ENCODE results near the gene TMEM269. TPM values are rescaled to one million over a fixed set of nuclear protein-coding genes. Genes with fewer than 3 reads are reported as not detected.

The TMEM269 gene
- total RNA-seq, 1 donor from 2014 or later: 0.52 TPM

DNA sequence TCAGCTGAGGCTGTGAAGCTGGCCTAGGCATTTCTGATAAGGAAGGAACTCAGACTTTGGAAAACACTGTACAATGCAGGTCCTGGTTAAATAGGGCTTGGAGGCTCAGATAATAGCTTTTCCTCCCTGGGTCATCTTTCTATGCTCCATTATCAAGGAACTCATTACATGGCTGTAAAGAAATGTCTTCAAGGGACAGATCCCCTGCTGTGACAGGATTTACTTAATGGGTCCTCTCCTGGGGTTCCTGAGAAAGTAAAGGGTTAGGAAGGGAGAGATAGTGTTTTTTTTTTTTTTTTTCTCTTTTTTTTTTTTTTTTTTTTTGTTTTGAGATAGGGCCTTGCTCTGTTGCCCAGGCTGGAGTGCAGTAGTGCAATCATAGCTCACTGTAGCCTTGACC lies 46.5 kb downstream of the TMEM269 start:
- Histone ChIP-seq H3K9ac (ENCODE audit: low read depth in 1 of 3, low read length in 3 of 3) (no peak overlapping the region), H3K27ac (ENCODE audit: low read depth, low read length) (no peak overlapping the region), H3K4me1 (ENCODE audit: control insufficient read depth in 3 of 3, insufficient read depth in 3 of 3, low read length in 3 of 3) (no peaks in the 10 kb centered on the region), H3K27me3 (ENCODE audit: control insufficient read depth in 3 of 3, insufficient read depth in 3 of 3, low read length in 3 of 3) (no peaks in the 10 kb centered on the region), H3K9me3 (ENCODE audit: control insufficient read depth in 3 of 3, low read length in 3 of 3) (no peaks in the 10 kb centered on the region), H3K4me3 (ENCODE audit: low read length in 3 of 3) (no peak overlapping the region), H3K36me3 (ENCODE audit: control insufficient read depth in 3 of 3, insufficient read depth in 3 of 3, low read length in 3 of 3) (peaks cover 5 to 19% (median 7%) of the 10 kb centered on the region in 3 donors)

DNA sequence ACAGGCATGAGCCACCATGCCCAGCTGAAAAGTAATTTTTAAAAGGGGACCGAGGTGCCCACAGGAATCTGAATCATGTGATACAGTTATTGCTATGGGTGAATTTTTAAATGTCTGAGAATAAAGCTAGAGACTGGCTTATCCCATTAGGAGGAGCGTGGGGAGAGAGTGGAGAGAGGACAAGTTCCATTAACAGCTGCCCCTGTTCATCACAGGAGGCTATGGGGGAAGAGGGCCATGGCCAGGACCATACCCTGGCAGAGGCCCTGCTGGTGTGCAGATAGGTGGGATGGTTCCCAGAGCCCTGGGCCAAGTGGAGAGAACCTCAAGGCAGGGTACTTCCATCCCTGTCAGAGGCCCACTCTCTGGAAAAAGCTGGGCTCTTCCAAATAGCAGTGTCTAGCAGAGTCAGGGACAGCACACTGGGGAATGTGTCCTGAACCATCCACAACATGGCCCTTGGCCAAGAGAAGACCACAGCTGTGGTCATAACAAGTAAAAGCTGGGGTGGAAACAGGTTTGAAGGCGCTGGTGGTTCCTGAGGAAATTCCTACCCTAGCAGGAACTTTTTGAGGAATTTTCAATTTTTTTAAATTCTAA lies 48.0 kb downstream of the TMEM269 start:
- Histone ChIP-seq H3K4me1 (ENCODE audit: control insufficient read depth in 3 of 3, insufficient read depth in 3 of 3, low read length in 3 of 3) (no peaks in the 10 kb centered on the region), H3K36me3 (ENCODE audit: control insufficient read depth in 3 of 3, insufficient read depth in 3 of 3, low read length in 3 of 3) (peaks cover 5 to 19% (median 7%) of the 10 kb centered on the region in 3 donors), H3K9me3 (ENCODE audit: control insufficient read depth in 3 of 3, low read length in 3 of 3) (no peaks in the 10 kb centered on the region), H3K9ac (ENCODE audit: low read depth in 1 of 3, low read length in 3 of 3) (no peak overlapping the region), H3K27me3 (ENCODE audit: control insufficient read depth in 3 of 3, insufficient read depth in 3 of 3, low read length in 3 of 3) (no peaks in the 10 kb centered on the region), H3K27ac (ENCODE audit: low read depth, low read length) (no peak overlapping the region), H3K4me3 (ENCODE audit: low read length in 3 of 3) (no peak overlapping the region)

GRCh38 chr1:42833981-42834380 lies 49.2 kb downstream of the TMEM269 start:
- no peak overlapping the region for H3K9ac ChIP-seq (ENCODE audit: low read depth in 1 of 3, low read length in 3 of 3)
- peaks cover 7 to 24% (median 8%) of the 10 kb centered on the region in 3 donors for H3K36me3 ChIP-seq (ENCODE audit: control insufficient read depth in 3 of 3, insufficient read depth in 3 of 3, low read length in 3 of 3)
- H3K27me3 ChIP-seq (ENCODE audit: control insufficient read depth in 3 of 3, insufficient read depth in 3 of 3, low read length in 3 of 3): no peaks in the 10 kb centered on the region
- H3K27ac ChIP-seq (ENCODE audit: low read depth, low read length): no peak overlapping the region
- no peak overlapping the region for H3K4me3 ChIP-seq (ENCODE audit: low read length in 3 of 3)
- H3K9me3 ChIP-seq (ENCODE audit: control insufficient read depth in 3 of 3, low read length in 3 of 3): no peaks in the 10 kb centered on the region
- H3K4me1 ChIP-seq (ENCODE audit: control insufficient read depth in 3 of 3, insufficient read depth in 3 of 3, low read length in 3 of 3): peaks cover 0 to 3% (median 0%) of the 10 kb centered on the region in 3 donors

DNA sequence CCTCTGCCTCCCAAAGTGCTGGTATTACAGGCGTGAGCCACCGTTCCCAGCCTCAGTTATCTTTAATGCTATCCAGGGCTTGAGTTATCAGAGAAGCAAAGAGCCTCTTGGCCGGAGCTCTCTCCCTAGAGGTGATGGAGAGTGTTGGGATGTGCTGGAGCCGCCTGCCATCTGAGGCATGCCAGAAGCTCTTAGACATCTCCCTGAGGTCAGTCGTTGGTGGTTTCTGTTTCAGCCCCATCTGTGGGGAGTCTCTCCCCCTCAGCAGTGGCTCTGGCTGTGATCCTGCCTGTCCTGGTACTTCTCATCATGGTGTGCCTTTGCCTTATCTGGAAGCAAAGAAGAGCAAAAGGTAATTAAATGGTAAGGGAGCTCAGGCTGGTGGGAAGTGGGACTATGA lies 50.0 kb downstream of the TMEM269 start:
- Histone ChIP-seq H3K36me3 (ENCODE audit: control insufficient read depth in 3 of 3, insufficient read depth in 3 of 3, low read length in 3 of 3) (peaks cover 7 to 17% (median 8%) of the 10 kb centered on the region in 3 donors), H3K9me3 (ENCODE audit: control insufficient read depth in 3 of 3, low read length in 3 of 3) (no peaks in the 10 kb centered on the region), H3K27ac (ENCODE audit: low read depth, low read length) (no peak overlapping the region), H3K4me3 (ENCODE audit: low read length in 3 of 3) (no peak overlapping the region), H3K27me3 (ENCODE audit: control insufficient read depth in 3 of 3, insufficient read depth in 3 of 3, low read length in 3 of 3) (no peaks in the 10 kb centered on the region), H3K4me1 (ENCODE audit: control insufficient read depth in 3 of 3, insufficient read depth in 3 of 3, low read length in 3 of 3) (peaks cover 0 to 3% (median 0%) of the 10 kb centered on the region in 3 donors), H3K9ac (ENCODE audit: low read depth in 1 of 3, low read length in 3 of 3) (no peak overlapping the region)

DNA sequence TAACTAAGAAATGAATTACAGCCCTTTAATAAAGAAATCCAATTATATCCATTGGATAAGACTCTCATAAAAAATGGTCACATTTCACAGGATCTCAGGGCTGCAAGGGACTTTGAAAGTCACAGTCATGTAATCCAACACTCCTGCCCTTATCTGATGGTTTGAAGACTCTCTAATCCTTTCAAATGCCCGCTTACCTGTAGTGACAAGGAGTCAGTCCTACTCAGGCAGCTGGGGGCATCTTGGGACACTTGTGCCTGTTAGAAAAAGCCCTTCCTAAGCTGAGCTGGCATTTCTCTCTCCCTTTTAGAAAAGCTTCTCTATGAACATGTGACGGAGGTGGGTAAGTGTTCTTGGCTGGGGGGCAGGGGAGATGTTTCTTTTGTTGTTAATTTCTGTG lies 50.6 kb downstream of the TMEM269 start:
- Histone ChIP-seq H3K27me3 (ENCODE audit: control insufficient read depth in 3 of 3, insufficient read depth in 3 of 3, low read length in 3 of 3) (no peaks in the 10 kb centered on the region), H3K4me1 (ENCODE audit: control insufficient read depth in 3 of 3, insufficient read depth in 3 of 3, low read length in 3 of 3) (peaks cover 0 to 3% (median 0%) of the 10 kb centered on the region in 3 donors), H3K27ac (ENCODE audit: low read depth, low read length) (no peak overlapping the region), H3K9me3 (ENCODE audit: control insufficient read depth in 3 of 3, low read length in 3 of 3) (no peaks in the 10 kb centered on the region), H3K9ac (ENCODE audit: low read depth in 1 of 3, low read length in 3 of 3) (no peak overlapping the region), H3K36me3 (ENCODE audit: control insufficient read depth in 3 of 3, insufficient read depth in 3 of 3, low read length in 3 of 3) (peaks cover 7 to 12% (median 8%) of the 10 kb centered on the region in 3 donors), H3K4me3 (ENCODE audit: low read length in 3 of 3) (no peak overlapping the region)

DNA sequence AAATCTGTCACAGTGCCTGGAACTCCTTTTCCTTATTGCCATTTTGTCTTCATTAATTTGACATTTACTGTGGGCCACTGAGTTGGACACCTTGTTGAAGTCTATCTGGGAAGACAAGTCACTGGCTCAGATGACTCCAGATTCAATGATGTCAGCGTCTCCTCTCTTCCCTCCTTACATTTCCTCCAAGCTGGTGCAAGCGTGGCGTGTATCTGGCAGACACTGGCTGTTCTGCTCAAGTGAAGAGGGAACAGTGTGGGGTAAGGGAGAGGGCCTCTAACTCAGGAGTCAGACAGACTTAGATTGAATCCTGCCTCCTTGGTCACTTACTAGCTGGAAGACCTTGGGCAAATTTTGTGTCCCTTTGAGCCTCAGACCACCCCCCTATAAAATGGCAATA lies 52.9 kb downstream of the TMEM269 start:
- Histone ChIP-seq H3K36me3 (ENCODE audit: control insufficient read depth in 3 of 3, insufficient read depth in 3 of 3, low read length in 3 of 3) (peaks cover 0 to 10% (median 5%) of the 10 kb centered on the region in 3 donors), H3K4me3 (ENCODE audit: low read length in 3 of 3) (no peak overlapping the region), H3K27me3 (ENCODE audit: control insufficient read depth in 3 of 3, insufficient read depth in 3 of 3, low read length in 3 of 3) (no peaks in the 10 kb centered on the region), H3K4me1 (ENCODE audit: control insufficient read depth in 3 of 3, insufficient read depth in 3 of 3, low read length in 3 of 3) (peaks cover 0 to 4% (median 3%) of the 10 kb centered on the region in 3 donors), H3K9ac (ENCODE audit: low read depth in 1 of 3, low read length in 3 of 3) (no peak overlapping the region), H3K9me3 (ENCODE audit: control insufficient read depth in 3 of 3, low read length in 3 of 3) (no peaks in the 10 kb centered on the region), H3K27ac (ENCODE audit: low read depth, low read length) (no peak overlapping the region)

DNA sequence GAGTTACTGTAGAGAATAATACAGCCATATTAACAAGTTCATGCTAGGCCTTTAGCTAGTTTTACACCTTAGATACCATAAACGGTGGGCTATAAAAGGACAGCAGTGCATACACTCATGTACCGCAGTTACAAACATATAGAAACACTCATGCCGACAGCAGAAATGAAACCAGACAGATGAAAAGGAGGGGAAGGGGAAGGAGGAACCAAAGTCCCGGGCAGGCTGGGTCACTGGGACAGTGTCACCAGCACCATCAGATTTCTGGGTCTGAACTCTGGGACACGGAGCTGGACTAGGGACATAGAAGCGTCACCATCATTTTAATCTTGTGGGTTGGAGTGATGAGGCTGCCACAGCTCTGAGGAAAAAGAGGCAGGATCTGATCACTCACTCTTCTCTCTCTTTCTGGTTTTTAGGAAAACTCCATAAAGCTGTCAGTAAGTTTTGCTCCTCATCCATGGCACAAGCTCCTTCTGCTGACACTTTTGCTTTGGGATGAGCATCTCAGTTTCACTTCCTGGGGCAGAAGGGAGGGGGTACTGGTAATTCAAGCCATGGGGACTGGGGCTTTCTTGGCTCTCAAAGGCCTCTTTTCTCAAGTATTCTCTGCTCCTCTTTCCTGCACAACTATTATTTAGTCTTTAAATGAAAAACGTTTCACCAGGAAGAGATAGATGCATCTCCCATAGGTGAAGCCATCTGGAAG lies 53.8 kb downstream of the TMEM269 start:
- Histone ChIP-seq H3K27ac (ENCODE audit: low read depth, low read length) (no peak overlapping the region), H3K36me3 (ENCODE audit: control insufficient read depth in 3 of 3, insufficient read depth in 3 of 3, low read length in 3 of 3) (peaks cover 0 to 12% (median 5%) of the 10 kb centered on the region in 3 donors)

GRCh38 chr1:42841010-42841409 lies 56.2 kb downstream of the TMEM269 start:
- no peaks in the 10 kb centered on the region for H3K9me3 ChIP-seq (ENCODE audit: control insufficient read depth in 3 of 3, low read length in 3 of 3)
- H3K4me1 ChIP-seq (ENCODE audit: control insufficient read depth in 3 of 3, insufficient read depth in 3 of 3, low read length in 3 of 3): peaks cover 4 to 8% (median 7%) of the 10 kb centered on the region in 3 donors
- H3K36me3 ChIP-seq (ENCODE audit: control insufficient read depth in 3 of 3, insufficient read depth in 3 of 3, low read length in 3 of 3): peaks cover 0 to 7% (median 5%) of the 10 kb centered on the region in 3 donors
- H3K9ac ChIP-seq (ENCODE audit: low read depth in 1 of 3, low read length in 3 of 3): no peak overlapping the region
- H3K27ac ChIP-seq (ENCODE audit: low read depth, low read length): no peak overlapping the region
- no peaks in the 10 kb centered on the region for H3K27me3 ChIP-seq (ENCODE audit: control insufficient read depth in 3 of 3, insufficient read depth in 3 of 3, low read length in 3 of 3)
- H3K4me3 ChIP-seq (ENCODE audit: low read length in 3 of 3): no peak overlapping the region

More for the DNA sequence above, 53.8 kb downstream of the TMEM269 start:
- Histone ChIP-seq H3K4me1 (ENCODE audit: control insufficient read depth in 3 of 3, insufficient read depth in 3 of 3, low read length in 3 of 3) (peaks cover 0 to 4% (median 3%) of the 10 kb centered on the region in 3 donors), H3K4me3 (ENCODE audit: low read length in 3 of 3) (no peak overlapping the region), H3K9ac (ENCODE audit: low read depth in 1 of 3, low read length in 3 of 3) (no peak overlapping the region), H3K9me3 (ENCODE audit: control insufficient read depth in 3 of 3, low read length in 3 of 3) (no peaks in the 10 kb centered on the region), H3K27me3 (ENCODE audit: control insufficient read depth in 3 of 3, insufficient read depth in 3 of 3, low read length in 3 of 3) (no peaks in the 10 kb centered on the region)

DNA sequence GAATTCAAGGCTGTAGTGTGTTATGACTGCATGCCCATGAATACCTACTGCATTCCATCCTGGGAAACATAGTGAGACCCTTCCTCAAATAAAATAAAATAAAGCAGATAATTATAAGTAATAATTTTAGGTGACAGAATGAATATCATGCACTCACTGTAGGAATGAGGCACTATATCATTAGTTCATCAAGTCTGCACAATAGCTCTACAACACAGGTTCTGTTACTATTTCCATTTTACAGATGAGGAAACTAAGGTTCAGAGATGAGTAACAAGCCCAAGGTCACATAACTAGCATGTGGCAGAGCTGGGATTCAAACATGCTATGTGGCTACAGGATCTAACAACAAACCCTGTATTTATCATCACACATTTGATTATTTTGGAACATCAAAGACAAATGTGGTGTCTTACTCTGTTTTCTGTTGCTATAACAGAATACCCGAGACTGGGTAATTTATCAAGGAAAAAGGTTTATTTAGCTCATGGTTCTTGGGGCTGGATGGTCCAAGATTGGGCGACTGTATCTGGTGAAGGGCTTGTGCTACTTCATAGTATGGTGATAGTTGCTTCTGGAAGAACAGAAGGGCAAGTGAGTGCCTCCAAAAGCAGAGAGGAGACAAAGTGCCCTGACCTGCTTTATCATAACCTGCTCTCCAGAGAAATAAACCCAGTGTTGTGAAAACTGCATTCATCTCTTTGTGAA lies 56.8 kb downstream of the TMEM269 start:
- H3K9ac ChIP-seq (ENCODE audit: low read depth in 1 of 3, low read length in 3 of 3): no peak overlapping the region
- H3K4me1 ChIP-seq (ENCODE audit: control insufficient read depth in 3 of 3, insufficient read depth in 3 of 3, low read length in 3 of 3): peaks cover 4 to 8% (median 7%) of the 10 kb centered on the region in 3 donors
- H3K27me3 ChIP-seq (ENCODE audit: control insufficient read depth in 3 of 3, insufficient read depth in 3 of 3, low read length in 3 of 3): no peaks in the 10 kb centered on the region
- H3K27ac ChIP-seq (ENCODE audit: low read depth, low read length): no peak overlapping the region
- no peaks in the 10 kb centered on the region for H3K9me3 ChIP-seq (ENCODE audit: control insufficient read depth in 3 of 3, low read length in 3 of 3)
- H3K36me3 ChIP-seq (ENCODE audit: control insufficient read depth in 3 of 3, insufficient read depth in 3 of 3, low read length in 3 of 3): peaks cover 0 to 7% (median 5%) of the 10 kb centered on the region in 3 donors
- H3K4me3 ChIP-seq (ENCODE audit: low read length in 3 of 3): no peak overlapping the region
